ENCODE data around the gene MAP3K21.

MAP3K21 gene

DNA sequence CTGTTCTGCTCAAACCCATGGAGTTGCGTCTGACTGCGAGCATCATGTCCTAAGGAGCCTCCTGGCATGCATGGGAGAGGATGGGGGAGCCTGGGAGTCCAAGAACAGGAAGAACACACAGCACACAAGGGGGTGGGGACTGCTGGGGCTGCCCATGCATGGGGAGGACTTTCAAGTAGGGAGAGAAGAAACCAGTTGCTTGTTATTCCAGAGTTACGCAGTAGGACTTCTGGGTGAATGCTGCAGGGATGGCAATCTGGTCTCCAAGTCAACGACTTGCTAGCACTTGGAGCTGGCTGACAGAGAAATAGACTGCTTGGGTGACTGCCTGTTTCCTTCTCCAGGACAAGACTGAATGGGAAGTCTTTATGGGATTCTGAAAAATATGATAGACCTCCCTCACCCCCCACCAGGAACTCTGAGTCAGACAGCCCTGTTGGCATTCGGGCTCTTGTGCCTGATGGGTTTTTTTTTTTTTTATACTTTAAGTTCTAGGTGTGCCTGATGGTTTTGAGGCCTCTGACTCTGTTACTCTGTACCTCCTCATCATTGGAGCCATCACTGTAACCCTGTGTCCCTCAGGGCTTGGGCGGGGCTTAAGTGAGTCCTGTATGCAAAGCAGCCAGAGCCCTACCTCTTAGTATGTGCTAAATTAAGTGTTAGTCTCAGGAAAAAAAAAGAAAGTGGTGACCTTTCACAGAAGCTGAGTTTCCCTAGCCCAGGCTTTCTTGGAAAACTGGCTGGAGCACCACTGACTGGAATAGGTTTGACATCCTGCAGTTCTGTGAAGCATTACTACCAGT, 30.3 kb downstream of the MAP3K21 start:
- no peak for DNase-seq (ENCODE audit: extremely low read depth in 1 of 2, low read depth in 1 of 2)

DNA sequence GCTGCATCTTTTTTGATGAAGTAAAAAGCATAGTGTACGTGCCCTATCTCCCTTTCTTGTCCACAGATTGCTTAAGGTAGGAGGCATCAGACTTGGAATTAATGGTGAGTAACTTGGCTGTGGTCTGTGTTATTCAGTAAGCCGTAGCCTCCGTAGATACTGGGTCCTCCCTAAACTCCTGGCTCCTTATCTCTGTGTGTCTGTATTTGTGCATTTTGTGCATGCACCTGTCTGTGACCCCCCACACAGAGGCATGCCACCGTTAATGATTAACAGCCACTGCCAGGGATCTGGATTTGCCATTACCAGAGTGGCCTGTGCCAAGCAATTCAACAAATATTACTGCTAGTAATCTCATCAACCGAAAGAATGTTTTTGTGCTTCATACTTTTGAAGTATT, 31.9 kb downstream of the MAP3K21 start:
- no peak for DNase-seq (ENCODE audit: extremely low read depth in 1 of 2, low read depth in 1 of 2)

DNA sequence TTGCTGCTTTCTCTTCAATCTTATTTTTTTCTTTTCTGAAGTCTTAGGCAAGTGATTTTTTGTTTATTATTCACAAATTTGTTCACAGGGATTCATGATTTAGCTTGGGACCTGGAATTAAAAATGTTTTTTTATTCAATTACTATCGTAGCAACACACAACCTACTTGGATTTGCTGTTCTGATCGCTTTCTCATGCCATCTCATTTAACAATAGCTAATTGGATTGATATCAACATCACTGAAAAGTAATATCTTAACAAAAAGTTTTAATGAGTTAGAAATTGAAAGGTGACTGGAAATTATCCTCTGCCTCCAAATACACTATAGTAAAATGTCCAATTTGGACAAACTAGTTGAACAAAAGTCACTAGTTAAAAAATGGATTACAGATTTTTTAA, 32.4 kb downstream of the MAP3K21 start:
- no peak for DNase-seq (ENCODE audit: extremely low read depth in 1 of 2, low read depth in 1 of 2)

DNA sequence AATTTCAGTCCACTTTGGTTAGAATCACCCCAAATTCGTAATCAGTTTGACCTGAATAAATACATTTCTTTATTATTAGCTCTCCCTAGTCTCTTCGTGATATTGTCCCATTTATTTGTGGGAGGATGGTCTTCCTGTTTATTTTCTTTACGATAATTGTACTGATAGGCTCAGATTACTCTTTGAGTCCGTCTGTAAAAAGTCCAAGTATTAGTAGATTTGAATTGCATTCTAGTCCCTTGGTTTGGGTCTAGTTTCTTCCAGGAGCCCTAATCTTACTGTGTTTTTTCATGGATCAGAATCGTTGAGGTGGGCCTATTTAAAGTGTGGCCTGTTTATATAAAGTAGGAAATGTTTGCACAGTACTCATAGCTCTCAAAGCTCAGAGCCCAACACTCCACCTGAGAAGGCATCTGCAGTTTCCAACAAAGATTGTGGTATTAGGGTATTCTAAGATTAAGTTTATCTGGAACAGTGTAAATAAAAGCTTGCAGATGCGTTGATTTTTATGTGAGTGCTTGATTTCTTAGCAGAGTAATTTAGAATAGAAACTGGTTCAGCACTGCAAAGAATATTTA, 33.1 kb downstream of the MAP3K21 start:
- no peak for DNase-seq (ENCODE audit: extremely low read depth in 1 of 2, low read depth in 1 of 2)

DNA sequence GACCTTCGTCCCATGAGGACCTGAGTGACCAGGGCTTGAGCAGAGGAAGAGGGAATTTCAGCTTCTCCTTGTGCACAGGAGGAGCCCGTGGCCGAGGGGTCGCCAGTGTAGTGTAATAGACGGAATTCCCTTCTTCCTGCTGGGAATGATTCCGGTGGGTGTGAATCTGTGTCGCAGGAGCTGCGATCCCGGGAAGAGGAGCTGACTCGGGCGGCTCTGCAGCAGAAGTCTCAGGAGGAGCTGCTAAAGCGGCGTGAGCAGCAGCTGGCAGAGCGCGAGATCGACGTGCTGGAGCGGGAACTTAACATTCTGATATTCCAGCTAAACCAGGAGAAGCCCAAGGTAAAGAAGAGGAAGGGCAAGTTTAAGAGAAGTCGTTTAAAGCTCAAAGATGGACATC, 34.4 kb downstream of the MAP3K21 start:
- DNase-seq (ENCODE audit: extremely low read depth in 1 of 2, low read depth in 1 of 2) = no peak

DNA sequence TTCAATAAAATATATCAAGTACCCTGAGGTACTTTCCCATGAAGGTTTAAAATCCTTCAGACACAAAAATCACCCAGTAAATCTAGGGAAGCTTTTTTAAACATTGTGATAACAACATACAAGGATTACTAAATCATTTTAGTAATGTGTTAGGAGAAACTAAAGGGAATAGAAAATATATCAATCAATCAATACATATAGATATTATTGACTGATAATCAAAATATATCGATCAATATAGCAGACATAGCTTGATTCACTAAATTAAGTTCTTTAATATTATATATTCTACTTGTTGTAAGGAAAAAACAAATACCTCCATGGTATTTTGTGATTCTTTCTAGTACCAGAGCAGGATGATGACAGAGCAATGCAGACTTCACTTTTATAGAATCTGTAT, 35.2 kb downstream of the MAP3K21 start:
- no peak for DNase-seq (ENCODE audit: extremely low read depth in 1 of 2, low read depth in 1 of 2)

DNA sequence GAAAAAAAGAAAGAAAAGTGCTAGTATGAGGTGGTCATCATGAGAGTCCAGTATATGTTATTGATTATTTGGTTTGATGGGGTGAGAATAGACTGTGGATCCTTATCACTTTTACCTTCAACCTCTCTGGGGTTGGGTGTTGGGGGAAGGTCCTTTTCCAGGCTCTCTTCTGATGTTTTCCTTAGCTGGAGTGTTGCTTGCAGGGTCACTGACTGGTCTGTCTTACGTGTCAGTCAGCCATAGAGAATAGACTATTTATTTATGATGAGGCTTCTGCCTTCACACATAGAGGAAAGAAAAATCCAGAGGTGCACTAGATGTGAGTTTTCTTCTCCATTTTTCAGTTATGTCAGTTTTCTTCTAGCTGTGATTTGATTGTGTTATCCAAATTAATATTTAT, 36.5 kb downstream of the MAP3K21 start:
- no peak for DNase-seq (ENCODE audit: extremely low read depth in 1 of 2, low read depth in 1 of 2)

DNA sequence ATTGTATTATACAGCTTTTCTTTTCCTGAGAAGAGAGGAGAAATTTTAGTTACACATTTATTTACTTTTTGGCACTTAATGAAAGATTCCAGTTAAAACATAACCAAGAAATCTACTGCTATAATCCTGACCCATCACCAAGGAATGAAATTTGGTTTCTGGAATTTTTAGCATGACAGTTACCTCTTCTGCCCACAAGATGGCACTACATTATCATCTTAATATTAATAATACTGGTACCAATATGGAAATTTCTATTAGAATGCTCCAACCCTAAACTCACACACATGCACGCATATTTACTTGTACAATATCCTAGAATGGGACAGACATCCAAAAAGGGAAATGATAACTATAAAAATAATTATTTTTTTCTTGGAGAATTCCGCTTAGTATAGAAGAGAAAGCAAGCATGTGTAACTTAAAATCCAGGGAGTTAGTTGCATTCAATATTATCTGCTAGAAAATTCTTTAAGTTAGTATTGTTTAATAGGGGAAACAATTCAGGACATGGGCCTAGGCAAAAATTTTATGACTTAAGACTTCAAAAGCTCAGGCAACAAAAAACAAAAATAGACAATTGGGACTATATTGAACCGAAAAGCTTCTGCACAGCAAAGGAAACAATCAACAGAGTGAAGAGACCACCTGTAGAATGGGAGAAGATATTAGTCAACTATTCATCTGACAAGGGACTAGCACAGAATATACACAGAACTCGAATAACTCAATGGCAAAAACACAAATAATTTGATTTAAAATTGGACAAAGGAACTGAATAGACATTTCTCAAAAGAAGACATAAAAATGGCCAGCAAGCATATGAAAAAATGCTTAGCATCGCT, 37.4 kb downstream of the MAP3K21 start:
- DNase-seq (ENCODE audit: extremely low read depth in 1 of 2, low read depth in 1 of 2) = no peak

DNA sequence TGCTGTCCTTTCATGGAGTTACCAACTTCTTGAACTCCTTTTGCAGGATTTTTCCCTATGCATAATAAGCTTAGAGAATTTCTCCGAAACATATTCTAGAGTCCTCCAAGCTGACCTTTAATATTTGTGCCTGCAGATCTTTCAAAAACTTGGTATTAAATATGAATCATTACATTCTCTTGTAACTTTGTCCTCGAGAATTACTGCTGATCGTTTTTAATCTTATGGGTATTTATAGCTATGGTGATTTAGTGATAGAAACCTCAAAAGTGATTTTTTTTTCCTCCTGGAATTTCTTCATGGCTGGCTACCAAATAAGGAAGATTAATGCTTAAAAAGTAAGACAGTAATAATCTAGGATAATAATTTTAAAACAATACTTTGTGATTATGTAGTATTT, 39.1 kb downstream of the MAP3K21 start:
- no peak for DNase-seq (ENCODE audit: extremely low read depth in 1 of 2, low read depth in 1 of 2)

DNA sequence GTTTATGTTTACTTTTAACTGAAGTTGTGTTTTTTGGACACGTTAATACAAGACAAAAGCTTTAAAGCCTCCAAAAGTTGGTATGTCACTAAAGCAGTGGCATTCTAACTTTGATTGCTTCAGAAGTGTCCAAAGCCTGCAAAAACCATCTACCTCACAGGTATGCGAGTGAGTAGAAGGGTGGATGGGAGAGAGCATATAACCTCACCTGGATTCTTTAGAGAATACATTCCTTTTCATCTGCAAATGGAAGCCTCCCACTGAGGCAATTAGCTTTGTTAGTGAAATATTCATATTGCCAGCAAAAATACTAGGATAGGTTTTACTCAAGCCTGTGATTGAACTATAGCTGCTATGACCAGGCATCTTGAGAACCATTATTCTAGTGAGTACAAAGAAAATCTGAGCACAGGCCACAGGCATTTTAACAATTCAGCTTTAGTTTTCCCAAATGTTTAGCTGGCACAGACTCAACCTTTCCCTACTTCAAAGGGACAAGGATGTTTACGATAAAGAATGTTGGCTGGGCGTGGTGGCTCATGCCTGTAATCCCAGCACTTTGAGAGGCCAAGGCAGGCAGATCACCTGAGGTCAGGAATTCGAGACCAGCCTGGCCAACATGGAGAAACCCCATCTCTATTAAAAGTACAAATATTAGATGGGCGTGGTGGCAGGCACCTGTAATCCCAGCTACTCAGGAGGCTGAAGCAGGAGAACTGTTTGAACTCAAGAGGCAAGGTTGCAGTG, 39.7 kb downstream of the MAP3K21 start:
- DNase-seq (ENCODE audit: extremely low read depth in 1 of 2, low read depth in 1 of 2) = no peak

DNA sequence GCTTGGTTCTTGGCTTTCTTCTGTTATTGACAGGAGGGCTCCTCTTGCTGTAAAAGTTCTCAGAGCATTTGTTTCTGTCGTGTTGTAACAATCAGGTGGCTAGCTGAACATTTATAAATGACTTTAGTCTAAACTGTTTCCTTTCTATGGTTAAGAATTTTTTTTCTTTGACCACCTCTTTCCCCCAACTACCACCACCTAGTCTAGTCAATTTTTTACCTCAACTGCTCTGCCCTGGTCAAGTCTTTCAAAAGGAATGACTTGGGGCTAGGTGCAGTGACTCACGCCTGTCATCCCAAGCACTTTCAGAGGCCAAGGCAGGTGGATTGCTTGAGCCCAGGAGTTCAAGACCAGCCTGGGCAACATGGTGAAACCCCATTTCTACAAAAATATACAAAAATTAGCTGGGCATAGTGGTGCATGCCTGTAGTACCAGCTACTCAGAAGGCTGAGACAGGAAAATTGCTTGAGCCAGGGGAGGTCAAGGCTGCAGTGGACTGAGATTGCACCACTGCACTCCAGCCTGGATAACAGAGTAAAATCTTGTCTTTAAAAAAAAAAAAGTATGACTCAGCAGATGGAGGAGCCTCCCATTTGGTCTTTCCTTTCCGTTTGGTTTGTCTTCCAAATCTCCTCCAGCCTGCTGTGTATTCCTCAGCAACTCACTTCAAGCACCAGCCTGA, 40.7 kb downstream of the MAP3K21 start:
- DNase-seq (ENCODE audit: extremely low read depth in 1 of 2, low read depth in 1 of 2) = no peak

DNA sequence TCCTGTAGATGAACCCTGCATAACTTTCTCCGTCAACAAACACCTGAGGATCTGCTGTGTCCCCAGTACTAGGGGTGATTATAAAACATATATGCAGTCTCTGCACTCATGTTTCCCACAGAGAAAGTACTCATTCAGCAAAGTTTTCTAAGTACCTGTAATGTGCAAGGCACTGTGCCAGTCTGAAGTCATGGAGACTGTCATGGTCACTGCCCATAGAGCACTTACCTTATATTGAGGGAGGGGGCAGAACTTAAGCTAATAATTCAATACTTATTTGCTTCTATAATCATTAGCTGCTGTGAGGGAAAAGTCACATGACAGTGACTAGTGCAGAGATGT, 41.2 kb downstream of the MAP3K21 start:
- no peak for DNase-seq (ENCODE audit: extremely low read depth in 1 of 2, low read depth in 1 of 2)

DNA sequence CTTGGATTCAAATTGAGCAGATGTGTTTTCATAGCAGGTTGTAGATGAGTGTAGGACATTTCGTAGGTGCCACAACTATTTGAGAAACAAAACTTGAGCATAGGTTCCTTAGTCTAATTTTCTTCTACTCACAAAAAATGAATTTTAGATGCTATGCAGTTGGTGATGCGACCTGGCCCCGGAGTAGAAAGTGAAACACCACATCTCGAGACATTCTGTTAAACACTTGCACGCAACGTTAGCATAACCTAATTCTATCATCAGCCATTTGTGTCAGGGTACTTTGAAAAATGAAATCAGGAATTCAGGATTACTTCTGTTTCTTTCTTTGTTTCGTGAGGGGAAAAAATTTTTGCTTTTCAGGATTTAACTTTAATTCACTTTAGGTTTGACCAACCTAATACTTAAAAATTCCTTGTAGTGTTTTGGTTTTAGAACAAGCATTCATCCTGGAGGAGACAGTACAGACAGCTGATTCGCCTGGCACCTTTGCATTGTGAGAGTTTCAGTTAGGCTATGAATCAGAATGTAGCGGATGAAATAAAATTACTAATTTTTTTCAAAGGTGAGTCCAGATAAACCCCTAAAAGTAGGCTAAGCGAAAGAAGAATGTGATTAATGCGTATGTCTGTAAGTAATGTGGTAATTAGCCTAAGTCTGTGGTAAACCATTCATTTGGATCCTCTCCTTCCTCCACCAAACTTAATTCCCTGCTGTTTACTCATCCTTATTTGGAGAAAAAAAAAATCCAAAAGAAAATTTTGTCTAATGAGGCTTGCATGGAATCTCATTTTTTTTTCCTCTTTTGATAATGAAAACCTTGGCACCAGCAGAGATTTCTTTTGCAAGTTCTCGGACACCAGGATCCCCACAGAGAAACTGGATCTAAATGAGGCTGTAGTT, 44.9 kb downstream of the MAP3K21 start:
- no peak for DNase-seq (ENCODE audit: extremely low read depth in 1 of 2, low read depth in 1 of 2)

DNA sequence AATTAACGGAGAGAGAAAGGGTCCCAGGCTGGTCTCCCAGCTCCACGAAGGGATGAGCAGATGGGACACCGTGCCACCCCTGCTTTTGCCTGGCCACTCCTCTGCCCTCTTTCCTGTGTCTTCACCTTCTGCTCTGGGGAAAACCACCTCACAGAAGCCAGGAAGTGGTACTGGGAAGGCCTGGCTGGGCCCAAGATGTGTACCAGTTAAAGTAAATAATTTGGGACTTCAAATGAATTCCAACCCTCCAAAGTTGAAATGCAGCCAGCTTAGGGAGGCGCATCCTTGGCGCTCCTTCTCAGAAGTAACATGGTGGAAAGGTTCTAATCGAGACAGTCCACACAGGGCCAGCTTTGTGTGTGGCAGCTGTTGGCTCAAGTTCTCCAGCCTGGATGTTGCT, 45.7 kb downstream of the MAP3K21 start:
- no peak for DNase-seq (ENCODE audit: extremely low read depth in 1 of 2, low read depth in 1 of 2)

DNA sequence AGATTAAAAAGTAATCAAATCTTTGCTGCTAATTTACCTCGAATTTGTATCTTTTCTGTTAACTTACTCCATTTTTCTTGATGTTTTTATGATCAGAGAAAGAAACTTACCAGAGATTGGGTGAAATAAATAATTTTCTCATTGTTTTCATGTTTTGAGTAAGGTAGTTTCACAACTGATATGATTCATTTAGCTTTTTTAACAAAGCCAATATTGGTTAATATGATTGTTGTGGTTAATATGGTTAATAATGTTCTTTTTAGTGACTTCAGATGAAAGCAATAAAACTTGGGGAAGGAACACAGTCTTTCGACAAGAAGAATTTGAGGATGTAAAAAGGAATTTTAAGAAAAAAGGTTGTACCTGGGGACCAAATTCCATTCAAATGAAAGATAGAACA, 48.1 kb downstream of the MAP3K21 start:
- no peak for DNase-seq (ENCODE audit: extremely low read depth in 1 of 2, low read depth in 1 of 2)

DNA sequence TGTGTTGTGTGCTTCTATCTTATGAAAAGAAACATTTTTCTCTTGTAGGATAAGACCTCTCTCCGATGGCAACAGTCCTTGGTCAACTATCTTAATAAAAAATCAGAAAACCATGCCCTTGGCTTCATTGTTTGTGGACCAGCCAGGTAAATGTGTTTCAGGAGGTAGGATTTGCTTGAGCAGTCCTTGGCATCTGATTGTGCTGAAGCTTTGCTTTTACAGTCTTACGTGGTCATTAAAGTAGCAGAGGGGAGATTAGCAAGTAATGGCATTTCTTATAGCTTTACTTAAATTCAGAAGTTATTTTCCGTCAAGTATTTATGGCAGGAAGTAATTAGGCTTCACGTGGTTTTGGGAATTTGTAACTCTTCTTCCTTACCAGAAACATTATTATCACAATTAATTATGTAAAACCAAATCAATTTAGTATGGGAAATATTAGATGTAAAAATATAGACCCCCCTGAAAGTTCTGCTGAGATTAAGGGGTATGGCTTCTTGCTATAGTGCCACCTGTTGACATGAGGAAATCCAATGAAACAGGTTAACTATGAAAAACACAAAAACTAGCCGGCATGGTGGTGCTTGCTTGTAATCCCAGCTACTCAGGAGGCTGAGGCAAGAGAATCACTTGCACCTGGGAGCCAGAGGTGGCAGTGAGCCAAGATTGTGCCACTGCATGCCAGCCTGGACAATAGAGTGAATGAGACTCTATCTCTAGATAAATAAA, 49.0 kb downstream of the MAP3K21 start:
- no peak for DNase-seq (ENCODE audit: extremely low read depth in 1 of 2, low read depth in 1 of 2)

DNA sequence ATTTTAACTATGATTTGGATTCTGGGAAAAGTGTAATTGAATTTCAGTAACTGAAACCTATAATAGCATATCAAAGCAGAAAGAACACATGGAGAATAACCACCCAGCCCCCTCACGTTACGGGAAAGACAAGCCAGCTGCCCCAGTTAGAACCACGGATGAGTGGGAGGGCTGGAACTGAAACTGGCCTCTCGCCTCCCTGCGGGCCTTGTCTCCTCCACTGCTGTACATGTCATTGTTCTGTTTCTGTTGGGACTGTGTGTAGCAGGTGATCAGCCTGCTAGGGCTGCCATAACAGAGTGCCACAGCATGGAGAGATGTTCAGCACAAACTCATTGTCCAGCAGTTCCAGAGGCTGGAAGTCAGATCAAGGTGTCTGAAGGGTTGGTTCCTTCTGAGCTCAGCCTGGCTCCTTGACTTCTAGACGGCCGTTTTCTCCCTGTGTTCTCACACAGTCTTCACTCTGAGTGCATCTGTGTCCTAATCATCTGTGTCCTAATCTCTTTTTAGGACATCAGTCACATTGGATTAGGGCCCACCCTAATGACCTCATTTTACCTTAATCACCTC, 52.4 kb downstream of the MAP3K21 start:
- no peak for DNase-seq (ENCODE audit: extremely low read depth in 1 of 2, low read depth in 1 of 2)

DNA sequence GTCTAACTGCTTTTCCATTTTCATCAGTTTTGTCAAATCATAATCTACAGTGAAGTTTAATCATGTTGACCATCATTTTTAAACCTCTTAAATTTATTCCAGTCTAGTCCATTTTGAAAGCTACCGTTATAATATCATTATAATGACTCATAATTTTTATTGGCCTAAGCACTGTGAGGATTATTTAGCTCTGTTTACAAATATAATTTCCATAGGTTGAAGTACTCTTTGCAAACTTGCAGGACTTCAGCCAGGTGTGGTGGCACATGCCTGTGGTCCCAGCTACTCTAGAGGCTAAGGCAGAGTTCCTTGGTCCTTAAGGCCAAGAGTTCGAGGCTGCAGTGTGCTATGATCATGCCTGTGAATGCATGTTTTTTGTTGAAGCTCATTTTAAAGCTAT, 54.3 kb downstream of the MAP3K21 start:
- DNase-seq (ENCODE audit: extremely low read depth in 1 of 2, low read depth in 1 of 2) = no peak

DNA sequence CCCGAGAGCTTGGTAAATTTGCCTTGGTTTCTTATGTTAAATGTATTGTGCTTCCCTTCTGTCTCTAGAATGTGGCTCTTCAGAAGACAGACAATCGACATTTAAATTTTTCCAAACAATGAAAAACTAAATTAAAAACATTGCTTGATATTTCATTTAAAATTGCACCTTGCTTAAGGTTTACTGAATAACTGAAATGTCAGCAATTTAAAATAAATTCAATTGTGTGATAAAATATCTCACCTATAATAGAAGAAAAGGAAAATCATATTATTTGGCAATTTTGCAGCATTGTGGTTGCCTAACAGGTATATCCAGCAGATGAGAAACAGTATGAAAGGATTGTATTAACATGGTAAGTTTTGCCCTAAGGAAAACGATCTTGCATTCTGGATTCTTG, 56.5 kb downstream of the MAP3K21 start:
- DNase-seq (ENCODE audit: extremely low read depth in 1 of 2, low read depth in 1 of 2) = no peak
